Skin epidermis (tissue), 12 donors: ENCODE measurements around the gene MCHR1.

Experiments
- H3K27ac ChIP-seq, 21 experiments: fragments of 200-600 bp; sonication (generic) in 11 of 21; one replicate each; pipeline ENCODE4 v1.5.0; 2020; ENCODE audit warnings: mild to moderate bottlenecking in 3 of 21, inconsistent platforms in 2 of 21, moderate library complexity in 2 of 21
- H3K4me3 ChIP-seq, 7 experiments: fragments of 200-600 bp; sonication (generic) in 2 of 7; one replicate each; pipeline ENCODE4 v1.5.0; 2020; ENCODE audit warnings: inconsistent platforms in 2 of 7, mild to moderate bottlenecking in 2 of 7, moderate library complexity in 1 of 7

The MCHR1 gene, protein sequence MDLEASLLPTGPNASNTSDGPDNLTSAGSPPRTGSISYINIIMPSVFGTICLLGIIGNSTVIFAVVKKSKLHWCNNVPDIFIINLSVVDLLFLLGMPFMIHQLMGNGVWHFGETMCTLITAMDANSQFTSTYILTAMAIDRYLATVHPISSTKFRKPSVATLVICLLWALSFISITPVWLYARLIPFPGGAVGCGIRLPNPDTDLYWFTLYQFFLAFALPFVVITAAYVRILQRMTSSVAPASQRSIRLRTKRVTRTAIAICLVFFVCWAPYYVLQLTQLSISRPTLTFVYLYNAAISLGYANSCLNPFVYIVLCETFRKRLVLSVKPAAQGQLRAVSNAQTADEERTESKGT

DNA sequence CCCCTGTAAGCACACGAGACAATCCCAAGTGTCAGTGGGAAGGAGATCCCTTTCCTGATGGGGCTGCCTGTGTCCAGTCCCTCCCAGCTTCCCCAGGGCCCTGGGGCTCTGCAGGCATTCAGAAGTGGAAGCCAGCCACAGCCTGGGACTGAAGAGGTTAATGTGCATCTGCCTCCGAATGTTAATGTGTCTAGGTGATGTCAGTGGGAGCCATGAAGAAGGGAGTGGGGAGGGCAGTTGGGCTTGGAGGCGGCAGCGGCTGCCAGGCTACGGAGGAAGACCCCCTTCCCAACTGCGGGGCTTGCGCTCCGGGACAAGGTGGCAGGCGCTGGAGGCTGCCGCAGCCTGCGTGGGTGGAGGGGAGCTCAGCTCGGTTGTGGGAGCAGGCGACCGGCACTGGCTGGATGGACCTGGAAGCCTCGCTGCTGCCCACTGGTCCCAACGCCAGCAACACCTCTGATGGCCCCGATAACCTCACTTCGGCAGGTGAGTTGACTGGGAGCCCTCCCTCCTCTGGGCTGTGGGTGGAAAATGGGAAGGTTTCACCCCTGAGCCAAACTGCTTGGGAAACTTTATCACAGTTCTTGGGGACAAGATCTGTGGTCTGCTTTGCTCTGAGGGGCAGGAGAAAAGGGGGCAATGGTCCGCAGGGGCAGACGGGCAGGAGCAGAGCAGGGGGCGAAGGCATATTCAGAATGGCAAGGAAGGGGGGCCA is at the start of gene MCHR1:
Gene MCHR1 (plus strand): TSS at position 236 of the 715 bp plus-strand sequence. CDS start 169 bp downstream, at position 405.
- Histone ChIP-seq H3K27ac (peak within 1 kb of the TSS in 7 of 21 experiments; percentile 14 to 56 (median 18)), H3K4me3 (peak within 1 kb of the TSS in 3 of 7 experiments; percentile 13 to 22 (median 15))

DNA sequence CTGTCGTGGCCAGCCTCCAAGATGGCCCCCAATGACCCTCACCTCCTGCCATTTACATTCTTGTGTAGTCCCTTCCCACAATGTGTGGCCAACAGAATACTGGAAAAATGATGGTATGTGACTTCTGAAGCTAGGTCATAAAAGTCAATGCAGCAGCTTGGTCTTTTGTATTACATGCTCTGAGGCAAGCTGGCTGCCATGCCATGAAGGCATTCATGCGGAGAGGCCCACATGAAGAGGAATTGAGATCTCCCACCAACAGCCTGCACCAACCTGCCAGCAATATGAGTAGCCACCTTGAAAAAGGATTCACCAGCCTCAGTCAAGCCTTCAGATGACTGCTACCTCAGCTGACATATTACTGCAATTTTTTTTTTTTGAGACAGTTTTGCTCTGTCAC is 47.4 kb upstream of the MCHR1 start:
- Histone ChIP-seq H3K27ac (no peak overlapping the region), H3K4me3 (no peak overlapping the region)

DNA sequence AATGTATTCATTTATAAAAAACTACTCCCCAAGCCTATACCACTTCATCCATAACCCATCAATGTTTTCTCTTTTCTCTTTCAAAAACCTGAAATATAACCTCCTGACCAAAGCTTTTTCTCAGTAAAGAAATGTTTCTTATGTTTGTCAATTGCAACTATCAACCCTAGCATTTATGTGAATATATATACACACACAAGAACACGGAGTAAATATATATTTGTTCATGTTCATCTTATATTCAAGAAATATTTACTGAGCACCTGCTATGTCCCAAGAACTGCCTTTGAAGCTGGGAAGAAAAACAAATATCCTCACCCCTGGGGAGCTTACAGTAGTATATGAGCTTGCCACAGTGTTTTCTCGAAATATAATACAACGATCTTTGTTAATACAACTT is 46.2 kb upstream of the MCHR1 start:
- H3K27ac ChIP-seq = no peak overlapping the region

DNA sequence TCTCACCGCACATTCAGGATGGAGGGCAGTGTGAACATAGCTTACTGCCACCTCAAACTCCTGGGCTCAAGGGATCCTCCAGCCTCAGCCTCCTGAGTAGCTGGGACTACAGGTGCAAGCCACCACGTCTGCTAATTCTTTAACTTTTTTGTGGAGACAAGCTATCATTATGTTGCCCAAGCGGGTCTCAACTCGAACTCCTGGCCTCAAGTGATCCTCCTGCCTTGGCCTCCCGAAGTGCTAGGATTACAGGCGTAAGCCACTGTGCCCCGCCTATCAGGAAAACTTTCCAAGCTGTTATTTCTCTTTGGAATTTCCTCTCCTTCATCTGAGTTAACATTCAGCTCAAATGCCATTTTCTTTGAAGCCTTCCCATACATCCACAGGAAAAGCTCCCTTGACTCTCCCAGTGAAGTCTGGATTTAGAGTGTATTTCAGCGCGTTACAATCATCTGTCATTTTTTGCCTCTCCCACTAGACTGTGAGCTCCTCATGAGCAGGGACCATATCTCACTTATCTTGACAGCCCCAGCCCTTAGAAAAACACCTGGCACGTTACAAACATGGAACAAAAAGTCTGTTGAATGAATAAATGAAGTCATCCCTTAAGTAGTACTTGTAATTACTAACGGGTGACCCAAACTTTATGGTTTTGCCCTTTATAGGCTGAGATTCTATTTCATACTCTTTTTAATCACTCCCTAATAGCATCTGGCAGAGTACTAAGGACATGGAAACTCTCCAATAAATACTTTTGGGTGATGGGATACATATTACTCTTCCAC is 45.0 kb upstream of the MCHR1 start:
- peak overlapping the region in 4 of 21 experiments; percentile 50 to 96 (median 90) for H3K27ac ChIP-seq
- H3K4me3 ChIP-seq = peak overlapping the region in 1 of 7 experiments; percentile 98

More for the DNA sequence above, 46.2 kb upstream of the MCHR1 start:
- H3K4me3 ChIP-seq = no peak overlapping the region

DNA sequence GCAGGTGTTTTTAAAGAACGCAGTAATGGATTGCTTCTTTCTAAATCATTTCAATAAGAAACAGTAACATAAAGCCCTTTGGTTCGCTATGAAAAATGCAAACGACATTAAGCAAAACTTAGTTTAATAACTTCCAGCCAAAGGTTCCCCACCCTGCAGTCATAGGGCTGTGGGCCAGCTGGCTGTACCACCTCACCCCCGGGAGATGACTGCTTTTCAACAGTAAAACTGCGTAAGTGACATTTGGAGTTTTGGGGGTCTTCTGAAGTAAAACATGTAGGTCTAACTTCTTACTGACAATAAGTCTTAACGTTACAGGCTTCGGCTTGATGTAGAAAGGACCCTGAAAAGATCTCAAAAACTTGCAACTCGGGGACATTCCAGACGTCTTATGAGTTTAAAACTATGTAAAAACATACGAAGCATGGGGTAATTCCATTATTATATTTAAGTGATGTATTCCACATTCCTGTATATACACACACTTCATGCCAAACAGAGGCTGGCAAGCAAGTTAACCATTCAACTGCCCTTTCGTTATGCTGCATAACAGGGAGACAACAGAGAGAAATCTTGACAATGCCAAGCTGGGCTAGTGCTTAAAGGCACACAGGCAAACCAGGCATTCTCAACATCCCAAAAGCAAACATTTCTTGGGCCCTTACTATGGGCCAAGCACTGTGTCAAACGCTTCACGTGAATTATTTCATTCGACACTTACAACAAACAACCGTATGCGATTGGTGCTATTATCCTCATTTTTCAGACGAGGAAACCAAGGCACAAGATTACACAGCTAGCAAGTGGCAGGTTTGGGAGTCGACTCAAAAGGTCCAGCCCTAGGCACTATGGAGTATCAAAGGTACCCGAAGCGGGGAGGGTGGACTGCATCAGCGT is 44.0 kb upstream of the MCHR1 start:
- Histone ChIP-seq H3K27ac (peak overlapping the region in 16 of 21 experiments; percentile 85 to 98 (median 92)), H3K4me3 (peak overlapping the region; percentile 72 to 99 (median 94))

DNA sequence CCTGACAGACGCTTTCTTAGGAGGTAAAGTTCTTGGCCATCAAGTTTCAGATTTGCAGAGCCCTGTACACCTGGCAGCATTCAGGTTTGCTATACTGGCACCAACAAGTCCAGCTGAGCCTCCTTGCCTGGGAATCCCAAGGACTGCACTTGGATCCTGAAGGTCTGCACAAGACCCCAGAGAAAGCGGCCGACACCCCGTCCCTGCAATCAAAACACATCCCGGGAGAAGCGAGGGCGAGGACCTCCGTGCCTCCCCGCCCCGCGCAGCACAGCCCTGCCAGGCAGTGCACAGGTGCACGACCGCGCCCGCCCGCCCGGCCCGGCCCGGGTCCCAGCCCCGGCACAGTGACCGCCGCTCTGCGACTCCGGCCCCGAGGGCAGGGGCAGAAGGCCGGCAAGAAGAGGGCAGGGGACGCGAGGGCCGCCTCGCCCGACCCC is 43.3 kb upstream of the MCHR1 start:
- H3K27ac ChIP-seq = peak overlapping the region; percentile 71 to 98 (median 91)

DNA sequence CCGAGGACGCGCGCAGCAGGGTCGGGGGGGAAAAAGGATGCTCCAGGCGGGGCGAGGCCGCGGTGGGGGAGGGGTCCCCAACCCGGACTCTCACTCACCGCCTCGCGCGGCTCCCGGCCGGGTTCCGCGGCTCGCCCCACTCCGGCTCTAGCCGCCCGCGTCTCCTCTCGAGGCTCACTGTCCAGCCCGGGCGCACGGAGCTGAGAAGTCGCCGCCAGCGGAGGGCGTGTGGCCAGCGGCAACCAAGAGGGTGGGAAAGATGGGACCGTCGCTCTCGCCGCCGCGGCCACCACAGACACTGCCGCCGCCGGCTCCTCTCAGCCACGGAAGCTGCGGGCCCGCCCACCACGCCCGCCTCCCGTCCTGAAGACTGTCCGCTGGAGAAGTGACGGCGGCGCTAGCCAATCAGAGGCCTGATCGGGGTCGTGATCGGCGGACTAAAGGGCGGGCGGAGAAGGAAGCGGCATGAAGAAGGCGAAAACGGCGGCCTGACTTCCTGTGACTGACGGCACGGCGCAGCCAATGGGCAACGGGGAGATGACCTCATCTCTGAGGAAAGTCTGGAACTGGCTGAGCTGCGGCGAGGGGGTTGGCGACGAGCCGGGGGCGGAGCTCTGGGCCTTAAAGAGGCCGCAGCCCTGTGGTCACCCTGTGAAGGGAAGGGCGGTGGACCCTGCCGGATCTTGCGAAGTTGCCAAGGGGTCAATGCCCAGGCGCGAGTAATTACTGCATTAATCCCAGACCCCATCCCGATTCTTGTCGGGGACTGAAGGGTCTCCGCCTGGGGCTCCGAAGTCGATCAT is 42.7 kb upstream of the MCHR1 start, which contains the start of gene MRTFA:
Gene MRTFA (minus strand): TSS at position 340 of the 803 bp plus-strand sequence.
- peak within 1 kb of the TSS; percentile 72 to 98 (median 92) for H3K27ac ChIP-seq

More for the DNA sequence above, 43.3 kb upstream of the MCHR1 start:
- H3K4me3 ChIP-seq = peak overlapping the region; percentile 72 to 99 (median 94)

DNA sequence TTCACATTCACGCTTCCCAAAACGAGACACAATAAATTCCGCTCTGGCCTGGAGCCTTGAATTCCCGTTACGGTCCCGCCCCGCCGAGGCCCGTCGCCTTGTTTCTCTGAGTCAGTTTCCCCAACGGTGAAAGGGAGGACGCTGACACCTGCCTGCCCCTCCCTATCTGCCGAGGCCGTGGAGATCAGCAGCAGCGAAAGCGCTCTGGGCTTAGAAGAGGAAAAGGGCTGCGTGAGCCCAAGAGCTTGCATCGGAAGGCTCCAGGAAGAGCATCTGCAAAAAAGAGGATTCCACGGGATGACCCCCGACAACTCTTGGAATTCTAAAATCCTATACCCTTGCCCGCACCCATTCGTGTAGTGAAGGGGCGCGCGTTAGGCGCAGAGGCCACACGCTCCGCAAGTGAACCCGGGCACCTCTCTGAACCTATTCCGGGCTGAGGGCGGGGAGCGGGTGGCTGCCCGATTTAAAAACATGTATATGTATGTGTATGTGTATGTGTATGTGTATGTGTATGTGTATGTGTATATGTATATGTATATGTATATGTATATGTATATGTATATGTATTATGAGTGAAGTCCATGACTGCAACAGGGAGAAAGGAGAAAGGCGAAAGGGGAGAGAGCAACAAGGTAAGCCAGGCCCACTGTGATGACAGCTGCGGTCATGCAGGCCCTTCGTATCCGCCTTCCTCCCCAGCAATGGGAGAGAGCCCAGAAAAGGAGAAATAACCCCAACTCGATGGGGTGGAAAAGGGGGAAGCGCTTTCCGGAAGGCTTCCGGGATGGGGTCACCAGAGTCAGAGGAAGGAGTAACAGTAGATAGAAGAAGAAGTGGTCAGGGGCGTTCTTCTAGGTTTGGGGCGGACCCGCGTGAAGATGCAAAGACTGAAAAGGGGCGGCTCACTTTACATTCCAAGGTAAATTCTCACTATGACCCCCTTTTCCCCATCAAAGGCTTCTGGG is 41.8 kb upstream of the MCHR1 start:
- peak overlapping the region; percentile 72 to 99 (median 94) for H3K4me3 ChIP-seq
- peak overlapping the region; percentile 72 to 98 (median 92) for H3K27ac ChIP-seq

More for the DNA sequence above, 42.7 kb upstream of the MCHR1 start, which contains the start of gene MRTFA:
- H3K4me3 ChIP-seq = peak within 1 kb of the TSS; percentile 72 to 99 (median 94)

DNA sequence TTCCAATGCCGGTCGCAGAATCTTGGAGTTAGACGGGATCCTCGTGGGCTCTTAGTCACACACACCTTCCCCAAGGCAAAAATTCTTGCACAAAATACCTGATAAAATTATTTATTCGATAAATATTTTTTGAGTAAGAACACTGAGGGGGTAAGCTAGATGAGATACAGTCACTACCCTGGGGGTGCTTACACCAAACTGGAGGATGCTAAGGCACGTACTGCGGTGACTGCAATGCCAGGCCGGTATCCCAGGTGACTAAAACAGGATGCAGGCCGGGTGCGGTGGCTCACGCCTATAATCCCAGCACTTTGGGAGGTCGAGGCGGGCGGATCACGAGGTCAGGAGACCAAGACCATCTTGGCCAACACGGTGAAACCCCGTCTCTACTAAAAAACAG is 41.0 kb upstream of the MCHR1 start:
- H3K4me3 ChIP-seq = peak overlapping the region in 1 of 7 experiments; percentile 98

DNA sequence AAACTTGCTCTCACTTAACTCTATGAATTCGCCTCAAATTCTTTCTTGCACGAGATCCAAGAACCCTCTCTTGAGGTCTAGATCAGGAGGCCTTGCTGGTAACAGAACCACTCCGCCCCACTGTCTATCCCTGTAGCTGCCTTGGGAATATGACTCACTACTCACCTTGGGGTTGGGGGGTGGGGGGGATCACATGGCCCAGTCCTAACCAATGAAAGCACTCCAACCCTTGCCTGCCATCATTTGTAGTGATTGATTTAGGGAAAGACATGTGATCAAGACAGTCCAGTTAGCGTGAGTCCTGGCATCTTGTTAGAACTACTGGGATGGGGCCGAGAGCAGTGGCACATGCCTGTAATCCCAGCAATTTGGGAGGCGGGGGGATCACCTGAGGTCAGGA is 38.0 kb upstream of the MCHR1 start:
- Histone ChIP-seq H3K4me3 (no peak overlapping the region), H3K27ac (no peak overlapping the region)

More for the DNA sequence above, 41.0 kb upstream of the MCHR1 start:
- peak overlapping the region in 6 of 21 experiments; percentile 15 to 97 (median 91) for H3K27ac ChIP-seq

DNA sequence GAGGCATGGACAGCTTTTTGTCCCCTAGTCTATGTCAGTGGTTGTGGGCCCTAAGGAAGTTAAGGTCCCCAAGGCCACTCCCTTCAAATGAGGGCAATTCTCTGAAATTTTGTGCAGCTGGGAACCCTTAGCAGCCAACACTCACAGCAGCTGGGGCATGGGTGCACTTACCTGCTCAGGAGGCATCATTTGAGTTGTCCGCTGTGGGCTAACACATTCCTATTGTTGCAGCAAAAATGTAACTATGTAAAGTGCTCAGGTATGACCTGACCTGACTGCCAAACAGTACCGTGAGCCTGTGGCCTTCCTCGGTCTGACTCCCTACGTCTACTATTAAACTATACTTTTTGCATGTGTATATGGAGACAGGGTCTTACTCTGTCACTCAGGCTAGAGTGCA is 37.0 kb upstream of the MCHR1 start:
- no peak overlapping the region for H3K27ac ChIP-seq
- H3K4me3 ChIP-seq = no peak overlapping the region

DNA sequence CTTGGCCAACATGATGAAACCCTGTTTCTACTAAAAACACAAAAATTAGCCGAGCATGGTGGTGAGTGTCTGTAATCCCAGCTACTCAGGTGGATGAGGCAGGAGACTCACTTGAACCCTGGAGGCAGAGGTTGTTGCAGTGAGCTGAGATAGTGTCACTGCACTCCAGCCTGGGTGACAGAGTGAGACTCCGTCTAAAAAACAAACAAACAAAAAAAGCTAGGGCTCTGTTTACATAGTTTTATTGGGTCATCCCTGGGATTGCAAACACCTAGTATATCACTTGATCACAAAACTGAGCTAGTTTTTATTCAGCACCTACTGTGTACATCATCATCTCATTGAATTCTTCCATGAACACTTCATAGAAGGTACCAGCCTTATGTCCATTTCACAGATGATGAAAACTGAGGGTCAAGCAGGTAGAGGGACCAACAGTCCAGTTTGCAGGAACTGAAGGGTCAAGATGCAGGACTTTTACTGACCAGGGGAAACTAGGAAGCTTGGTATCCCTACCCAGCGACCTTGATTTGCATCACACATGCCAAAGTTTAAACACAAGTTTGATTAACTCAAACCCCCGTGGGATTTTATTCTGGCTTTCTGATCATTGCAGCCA is 33.6 kb upstream of the MCHR1 start:
- H3K4me3 ChIP-seq = no peak overlapping the region
- H3K27ac ChIP-seq = peak overlapping the region in 12 of 21 experiments; percentile 38 to 76 (median 60)

DNA sequence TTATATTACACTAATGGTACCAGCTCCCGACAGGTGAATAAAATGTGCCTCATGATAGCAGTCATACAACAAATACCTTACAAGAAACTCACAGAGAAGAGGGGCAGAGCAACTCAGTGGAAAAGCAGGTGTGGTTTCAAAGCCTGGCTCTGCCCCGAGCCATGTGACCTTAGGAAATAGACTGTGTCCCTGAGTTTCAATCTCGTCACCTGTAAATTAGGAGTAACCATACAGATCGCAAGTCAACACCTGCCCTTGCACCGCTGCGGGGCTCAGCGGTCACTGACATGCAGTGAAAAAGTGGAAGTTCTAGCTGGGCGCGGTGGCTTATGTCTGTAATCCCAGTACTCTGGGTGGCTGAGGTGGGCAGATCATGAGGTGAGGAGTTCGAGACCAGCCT is 30.9 kb upstream of the MCHR1 start:
- Histone ChIP-seq H3K4me3 (no peak overlapping the region), H3K27ac (peak overlapping the region in 7 of 21 experiments; percentile 8 to 58 (median 28))

DNA sequence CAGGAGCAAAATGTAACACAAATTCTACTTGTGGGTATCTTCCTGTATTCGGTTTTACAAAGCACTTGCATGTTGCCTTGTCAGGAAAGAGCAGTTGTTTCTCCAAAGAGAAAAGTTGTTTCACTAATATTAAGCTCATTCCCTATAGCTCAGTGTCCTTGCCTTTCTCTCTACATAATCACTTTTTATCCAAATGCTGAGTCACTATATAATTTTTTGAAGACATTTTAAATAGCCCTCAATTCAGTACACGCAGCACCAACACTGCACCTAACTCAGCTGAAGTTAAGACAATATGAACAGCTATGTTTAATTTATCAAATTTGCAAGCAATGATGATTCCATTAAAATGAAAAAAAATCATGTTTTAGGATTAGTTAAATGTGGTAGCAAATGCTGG is 28.2 kb upstream of the MCHR1 start:
- Histone ChIP-seq H3K4me3 (peak overlapping the region in 4 of 7 experiments; percentile 35 to 53 (median 44)), H3K27ac (peak overlapping the region in 20 of 21 experiments; percentile 81 to 100 (median 96))

DNA sequence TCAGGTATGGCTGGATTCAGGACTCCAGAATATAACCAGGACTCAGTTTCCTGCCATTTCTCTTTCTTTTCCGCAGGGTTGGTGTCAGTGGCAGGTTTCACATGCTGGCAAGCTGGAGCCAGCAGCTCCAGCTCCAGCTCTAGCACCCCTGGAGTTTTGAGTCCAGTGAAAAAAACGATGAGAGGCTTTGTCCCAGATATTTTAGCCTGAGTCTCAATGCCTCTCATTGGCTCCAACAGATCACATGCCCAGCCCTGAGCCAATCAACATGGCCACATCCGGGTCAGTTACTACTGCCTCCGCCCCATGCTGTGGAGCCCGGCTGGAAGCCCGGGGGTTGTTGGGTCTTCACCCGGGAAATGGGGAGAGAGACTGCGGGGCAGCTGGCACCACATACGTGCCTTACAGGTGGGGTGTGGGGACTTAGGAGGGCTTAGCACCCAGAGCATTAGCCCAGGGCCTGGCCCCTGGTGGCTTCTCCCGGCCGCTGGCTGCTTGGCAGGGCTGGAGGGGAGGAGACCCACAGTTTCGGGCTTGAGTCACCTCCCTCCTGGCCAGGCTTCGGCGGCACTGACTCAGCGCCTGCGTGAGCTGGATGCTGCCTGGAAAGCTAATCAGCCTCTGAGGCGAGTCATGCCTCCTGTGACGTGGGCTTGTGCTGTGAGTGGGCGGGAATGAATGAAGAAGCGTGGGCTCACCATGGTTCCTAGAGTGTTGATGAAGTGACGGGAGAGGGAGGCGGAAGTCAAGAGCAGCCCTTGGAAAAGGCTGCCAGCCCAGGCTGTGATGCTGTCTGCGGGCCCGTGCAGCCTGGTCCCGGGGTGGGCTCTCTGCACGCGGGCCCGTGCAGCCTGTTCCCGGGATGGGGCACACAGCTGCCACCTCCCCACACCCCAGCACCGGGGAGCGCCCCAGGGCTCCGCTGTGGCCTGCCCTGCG is 27.5 kb upstream of the MCHR1 start:
- H3K27ac ChIP-seq = peak overlapping the region; percentile 81 to 100 (median 96)
- H3K4me3 ChIP-seq = peak overlapping the region; percentile 32 to 53 (median 43)
